MM.1S (cell line): ENCODE measurements around the gene PPAT.

Experiments used
- DNase-seq: peaks from one replicate; pipeline ENCODE4 v3.0.0-alpha.2; 2015
- H2AFZ ChIP-seq: fragments of 300-600 bp; sonication (generic); 2 replicates; pipeline ENCODE4 v1.6.0; 2016; ENCODE audit warnings: antibody characterized with exemption, low read length
- H3F3A ChIP-seq: fragments of 300-600 bp; sonication (generic); 2 replicates; pipeline ENCODE4 v1.6.1; 2016; ENCODE audit warnings: mild to moderate bottlenecking, antibody characterized with exemption, low read length, moderate library complexity, mixed read lengths; ENCODE audit not compliant: insufficient read depth
- H3K27ac ChIP-seq: fragments of 300-600 bp; sonication (generic); 2 replicates; pipeline ENCODE4 v1.5.1; 2016; ENCODE audit warnings: mild to moderate bottlenecking, low read length
- H3K27me3 ChIP-seq: fragments of 300-600 bp; sonication (generic); replicated peaks from 2 replicates; pipeline ENCODE4 v1.6.0; 2016; ENCODE audit warnings: low read length; ENCODE audit not compliant: insufficient read depth
- H3K36me3 ChIP-seq: fragments of 300-600 bp; sonication (generic); replicated peaks from 2 replicates; pipeline ENCODE4 v1.6.1; 2016; ENCODE audit warnings: mild to moderate bottlenecking, low read length, mixed read lengths; ENCODE audit not compliant: insufficient read depth
- H3K4me1 ChIP-seq: fragments of 300-600 bp; sonication (generic); 2 replicates; pipeline ENCODE4 v1.6.1; 2016; ENCODE audit warnings: low read length, mixed read lengths
- H3K4me2 ChIP-seq: fragments of 300-600 bp; sonication (generic); 2 replicates; pipeline ENCODE4 v1.6.0; 2016; ENCODE audit warnings: low read depth, low read length
- H3K4me3 ChIP-seq: fragments of 300-600 bp; sonication (generic); 2 replicates; pipeline ENCODE4 v1.5.1; 2016; ENCODE audit warnings: low read length, mixed read lengths
- H3K79me2 ChIP-seq: fragments of 300-600 bp; sonication (generic); 2 replicates; pipeline ENCODE4 v1.6.1; 2016; ENCODE audit warnings: mixed run types, low read length, mixed read lengths
- H3K9ac ChIP-seq: fragments of 300-600 bp; sonication (generic); 2 replicates; pipeline ENCODE4 v1.6.1; 2016; ENCODE audit warnings: low read length, mixed read lengths
- H3K9me2 ChIP-seq: fragments of 300-600 bp; sonication (generic); replicated peaks from 2 replicates; pipeline ENCODE4 v1.6.1; 2016; ENCODE audit warnings: mild to moderate bottlenecking, low read length, mixed read lengths; ENCODE audit not compliant: insufficient read depth
- H3K9me3 ChIP-seq: fragments of 300-600 bp; sonication (generic); replicated peaks from 2 replicates; pipeline ENCODE4 v1.6.1; 2016; ENCODE audit warnings: mild to moderate bottlenecking, low read length, mixed read lengths; ENCODE audit not compliant: insufficient read depth
- H4K20me1 ChIP-seq: fragments of 300-600 bp; sonication (generic); 2 replicates; pipeline ENCODE4 v1.6.1; 2016; ENCODE audit warnings: mild to moderate bottlenecking, low read length, moderate library complexity, mixed read lengths; ENCODE audit not compliant: insufficient read depth
- EZH2 ChIP-seq: fragments of 300-600 bp; sonication (generic); optimal IDR thresholded peaks from 2 replicates; pipeline ENCODE3; 2017; ENCODE audit warnings: low read depth, mild to moderate bottlenecking, antibody characterized with exemption, low read length, mixed read lengths
- EZH2phosphoT487 ChIP-seq: fragments of 300-600 bp; sonication (generic); IDR thresholded peaks from 2 replicates; pipeline ENCODE4 v1.6.1; 2018; ENCODE audit warnings: antibody characterized with exemption, low read length
- TF ChIP-seq, protein P1 (sequence below): fragments of 300-600 bp; sonication (generic); IDR thresholded peaks from 2 replicates; pipeline ENCODE4 v1.5.1; 2016; ENCODE audit warnings: antibody characterized with exemption, low read length, mixed read lengths

The PPAT gene

DNA sequence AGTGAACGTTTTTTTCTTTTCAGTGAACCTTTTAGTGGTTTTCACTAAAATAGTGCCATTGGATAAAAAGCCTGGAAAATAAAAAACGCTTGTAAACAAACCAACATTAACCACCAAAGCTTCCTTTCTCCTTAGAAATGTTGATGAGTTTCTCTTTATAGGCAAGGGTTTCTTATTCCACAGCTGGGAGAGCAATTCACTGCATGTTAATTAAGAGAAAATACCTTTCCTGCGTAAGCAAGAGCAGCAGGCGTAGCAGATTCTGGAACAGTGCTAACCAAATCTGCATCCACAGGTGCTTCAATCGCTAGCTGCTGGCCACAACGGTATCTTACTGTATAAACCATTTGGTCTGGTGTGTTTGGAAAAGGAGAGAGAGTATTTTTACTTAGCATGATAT is 34.9 kb downstream of the PPAT start:
- no peak for DNase-seq
- H3F3A ChIP-seq = no peaks in the 10 kb centered on the region
- H4K20me1 ChIP-seq = no peaks in the 10 kb centered on the region
- no peaks in the 10 kb centered on the region for H3K4me1 ChIP-seq
- peaks cover 3% of the 10 kb centered on the region; the same call in 1 of the 2 replicates for H3K36me3 ChIP-seq
- no peaks in the 10 kb centered on the region for H3K9me2 ChIP-seq
- TF ChIP-seq EZH2phosphoT487 = no peak
- no peak for TF ChIP-seq EZH2
- TF ChIP-seq, protein P1, sequence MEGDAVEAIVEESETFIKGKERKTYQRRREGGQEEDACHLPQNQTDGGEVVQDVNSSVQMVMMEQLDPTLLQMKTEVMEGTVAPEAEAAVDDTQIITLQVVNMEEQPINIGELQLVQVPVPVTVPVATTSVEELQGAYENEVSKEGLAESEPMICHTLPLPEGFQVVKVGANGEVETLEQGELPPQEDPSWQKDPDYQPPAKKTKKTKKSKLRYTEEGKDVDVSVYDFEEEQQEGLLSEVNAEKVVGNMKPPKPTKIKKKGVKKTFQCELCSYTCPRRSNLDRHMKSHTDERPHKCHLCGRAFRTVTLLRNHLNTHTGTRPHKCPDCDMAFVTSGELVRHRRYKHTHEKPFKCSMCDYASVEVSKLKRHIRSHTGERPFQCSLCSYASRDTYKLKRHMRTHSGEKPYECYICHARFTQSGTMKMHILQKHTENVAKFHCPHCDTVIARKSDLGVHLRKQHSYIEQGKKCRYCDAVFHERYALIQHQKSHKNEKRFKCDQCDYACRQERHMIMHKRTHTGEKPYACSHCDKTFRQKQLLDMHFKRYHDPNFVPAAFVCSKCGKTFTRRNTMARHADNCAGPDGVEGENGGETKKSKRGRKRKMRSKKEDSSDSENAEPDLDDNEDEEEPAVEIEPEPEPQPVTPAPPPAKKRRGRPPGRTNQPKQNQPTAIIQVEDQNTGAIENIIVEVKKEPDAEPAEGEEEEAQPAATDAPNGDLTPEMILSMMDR = no peak
- H3K27me3 ChIP-seq = no peaks in the 10 kb centered on the region
- H3K9me3 ChIP-seq = no peaks in the 10 kb centered on the region
- no peak overlapping the region for H3K9ac ChIP-seq
- 0 out of 2 replicates have a peak, but pooled peaks cover 8% of the 10 kb centered on the region for H3K79me2 ChIP-seq
- H3K4me3 ChIP-seq = no peak overlapping the region
- H3K27ac ChIP-seq = no peak overlapping the region
- no peak overlapping the region for H2AFZ ChIP-seq
- no peak overlapping the region for H3K4me2 ChIP-seq

DNA sequence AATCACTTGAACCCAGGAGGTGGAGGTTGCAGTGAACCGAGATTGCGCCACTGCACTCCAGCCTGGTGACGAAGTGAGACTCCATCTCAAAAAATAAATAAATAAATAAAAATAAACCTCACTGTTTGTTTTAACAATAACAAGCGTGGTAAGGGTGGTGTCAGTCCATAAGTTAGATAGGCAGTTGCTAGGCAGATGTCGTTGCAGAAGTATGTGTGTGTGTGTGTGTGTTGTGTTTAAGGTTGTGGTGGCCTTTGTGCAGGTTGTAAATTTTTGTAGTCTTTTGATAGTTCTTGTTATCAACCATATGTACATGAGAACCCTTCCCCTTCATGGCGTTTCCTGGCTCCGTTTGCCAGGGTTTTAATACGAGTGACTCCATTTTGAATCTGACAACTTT is 44.1 kb downstream of the PPAT start:
- TF ChIP-seq EZH2 = no peak
- TF ChIP-seq, protein P1 = no peak
- TF ChIP-seq EZH2phosphoT487 = no peak
- Histone ChIP-seq H3K4me3 (no peak overlapping the region), H3K4me2 (no peak overlapping the region), H3K27me3 (no peaks in the 10 kb centered on the region), H2AFZ (no peak overlapping the region), H3K9me3 (no peaks in the 10 kb centered on the region), H3K36me3 (no peaks in the 10 kb centered on the region), H3K9ac (no peak overlapping the region), H3K9me2 (no peaks in the 10 kb centered on the region), H3F3A (peaks cover 20% of the 10 kb centered on the region), H3K4me1 (peaks cover 11% of the 10 kb centered on the region; the same call in 1 of the 2 replicates), H3K79me2 (peaks cover 11% of the 10 kb centered on the region), H4K20me1 (no peaks in the 10 kb centered on the region), H3K27ac (no peak overlapping the region)
- DNase-seq = no peak

GRCh38 chr4:56389558-56389957 is 45.9 kb downstream of the PPAT start:
- Histone ChIP-seq H3K27ac (no peak overlapping the region), H3K9me3 (no peaks in the 10 kb centered on the region), H3K36me3 (no peaks in the 10 kb centered on the region), H3K27me3 (no peaks in the 10 kb centered on the region), H3K9me2 (no peaks in the 10 kb centered on the region), H3F3A (peaks cover 23% of the 10 kb centered on the region), H4K20me1 (no peaks in the 10 kb centered on the region), H3K79me2 (peaks cover 14% of the 10 kb centered on the region), H3K4me2 (peak overlapping the region; percentile 94; the same call in 1 of the 2 replicates), H2AFZ (no peak overlapping the region), H3K9ac (no peak overlapping the region), H3K4me1 (peaks cover 11% of the 10 kb centered on the region), H3K4me3 (no peak overlapping the region)
- TF ChIP-seq, protein P1 = no peak
- no peak for TF ChIP-seq EZH2
- no peak for TF ChIP-seq EZH2phosphoT487
- DNase-seq = no peak
